Mesendoderm (in vitro differentiated cells): ENCODE results near the gene CCL15. TPM values are rescaled to one million over a fixed set of nuclear protein-coding genes. Genes with fewer than 3 reads are reported as not detected.

Source experiments
- DNase-seq: peaks from one replicate; pipeline ENCODE4 v3.0.0; 2013
- H2AK5ac ChIP-seq: 2 replicates; pipeline ENCODE4 v1.6.1; 2013; ENCODE audit warnings: low read length, inconsistent platforms
- H2BK120ac ChIP-seq: 2 replicates; pipeline ENCODE4 v1.6.1; 2013; ENCODE audit warnings: low read depth, mild to moderate bottlenecking, low read length, moderate library complexity, mixed read lengths
- H2BK15ac ChIP-seq: replicated peaks from 2 replicates; pipeline ENCODE4 v1.6.1; 2013; ENCODE audit warnings: low read depth, mild to moderate bottlenecking, moderate library complexity
- H2BK5ac ChIP-seq: 2 replicates; pipeline ENCODE4 v1.6.1; 2013; ENCODE audit warnings: low read length, inconsistent platforms
- H3K18ac ChIP-seq: 2 replicates; pipeline ENCODE4 v1.6.1; 2013; ENCODE audit warnings: mild to moderate bottlenecking, low read length, mixed read lengths
- H3K23ac ChIP-seq: one replicate; pipeline ENCODE4 v1.6.1; 2013; ENCODE audit warnings: low read length
- H3K27ac ChIP-seq: 2 replicates; pipeline ENCODE4 v1.5.1; 2013; ENCODE audit warnings: low read depth, mild to moderate bottlenecking, inconsistent platforms, low read length, moderate library complexity
- H3K27me3 ChIP-seq: 2 replicates; pipeline ENCODE4 v1.6.1; 2013; ENCODE audit warnings: low read length, control low read depth, mild to moderate bottlenecking, inconsistent platforms; ENCODE audit not compliant: insufficient read depth, poor library complexity
- H3K36me3 ChIP-seq: 2 replicates; pipeline ENCODE4 v1.6.1; 2013; ENCODE audit warnings: low read length, inconsistent platforms; ENCODE audit not compliant: control insufficient read depth, insufficient read depth
- H3K4ac ChIP-seq: one replicate; pipeline ENCODE4 v1.6.1; 2013; ENCODE audit warnings: low read depth, mild to moderate bottlenecking, low read length, moderate library complexity
- H3K4me1 ChIP-seq: 2 replicates; pipeline ENCODE4 v1.6.1; 2013; ENCODE audit warnings: low read depth, low read length, inconsistent platforms; ENCODE audit not compliant: control insufficient read depth
- H3K4me2 ChIP-seq: 2 replicates; pipeline ENCODE4 v1.6.1; 2013; ENCODE audit warnings: low read length
- H3K4me3 ChIP-seq: 2 replicates; pipeline ENCODE4 v1.5.1; 2013; ENCODE audit warnings: mild to moderate bottlenecking, low read length
- H3K56ac ChIP-seq: one replicate; pipeline ENCODE4 v1.6.1; 2013; ENCODE audit warnings: low read length
- H3K79me1 ChIP-seq: 2 replicates; pipeline ENCODE4 v1.6.1; 2013; ENCODE audit warnings: low read length, inconsistent platforms
- H3K79me2 ChIP-seq: 2 replicates; pipeline ENCODE4 v1.6.1; 2013; ENCODE audit warnings: mild to moderate bottlenecking, low read length; ENCODE audit not compliant: control insufficient read depth, insufficient read depth
- H3K9ac ChIP-seq: 2 replicates; pipeline ENCODE4 v1.6.1; 2013; ENCODE audit warnings: low read length, inconsistent platforms
- H4K5ac ChIP-seq: one replicate; pipeline ENCODE4 v1.6.1; 2013; ENCODE audit warnings: low read length
- H4K8ac ChIP-seq: one replicate; pipeline ENCODE4 v1.6.1; 2013; ENCODE audit warnings: low read depth, mild to moderate bottlenecking, control low read depth, low read length, moderate library complexity
- WGBS: extraction: QIAGEN DNeasy Blood & Tissue Kit; methylation state at CpG from one replicate; pipeline ENCODE4 v1.1.7; 2013; ENCODE audit warnings: low lambda C conversion rate, missing lambda C conversion rate; ENCODE audit not compliant: insufficient coverage; ENCODE audit errors: extremely low coverage; 5-methylcytosine and 5-hydroxymethylcytosine counted together
- polyA plus RNA-seq, 2 experiments: library from polyadenylated mRNA; stranded (reverse); fragments of 200-250 nt; gene quantifications; one replicate each; pipeline ENCODE4 v1.2.3, GENCODE V29; 2013

Gene CCL15, protein sequence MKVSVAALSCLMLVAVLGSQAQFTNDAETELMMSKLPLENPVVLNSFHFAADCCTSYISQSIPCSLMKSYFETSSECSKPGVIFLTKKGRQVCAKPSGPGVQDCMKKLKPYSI
- not detected for polyA plus RNA-seq (2013, experiment 1 of 2)
- not detected for polyA plus RNA-seq (2013, experiment 2 of 2)

DNA sequence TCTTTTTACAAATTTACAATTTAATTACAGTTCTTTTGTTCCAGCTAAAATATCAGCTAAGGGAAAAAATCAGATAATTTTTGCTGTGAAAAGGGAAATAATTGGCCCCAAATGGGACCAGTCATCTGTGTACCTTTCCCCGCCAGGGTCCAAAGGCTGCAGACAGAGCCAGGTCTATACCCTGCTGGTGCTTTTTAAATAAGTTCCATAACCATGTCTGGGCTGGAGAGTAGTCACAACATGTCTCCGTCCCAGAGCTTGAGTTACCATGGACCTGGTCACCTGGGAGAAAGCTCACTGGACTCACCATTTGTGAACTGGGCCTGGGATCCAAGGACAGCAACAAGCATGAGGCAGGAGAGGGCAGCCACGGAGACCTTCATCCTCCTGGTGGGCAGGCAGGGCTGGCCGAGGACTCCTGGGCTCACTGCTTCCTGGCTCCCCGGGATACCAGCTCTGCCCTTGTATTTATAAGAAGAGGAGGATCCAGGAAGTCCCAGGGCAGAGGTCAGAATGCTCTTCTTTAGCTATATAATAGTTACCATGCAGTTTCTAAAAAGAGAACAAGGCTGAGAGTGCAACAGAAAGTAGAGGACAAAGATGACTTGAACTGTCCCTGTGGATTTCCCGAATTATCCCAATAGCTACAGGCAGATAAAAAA, at the start of gene CCL15:
CCL15 (minus strand) TSS at position 444 of the 662 bp plus-strand sequence; CDS start at position 383, 61 bp downstream.
- Histone ChIP-seq H3K56ac (no peak within 1 kb of the TSS), H3K36me3 (no peaks in the 10 kb centered on the region), H3K23ac (no peak within 1 kb of the TSS), H2BK120ac (no peak within 1 kb of the TSS), H3K27ac (no peak within 1 kb of the TSS), H2BK5ac (no peak within 1 kb of the TSS), H3K4ac (no peak within 1 kb of the TSS), H4K8ac (no peak within 1 kb of the TSS), H3K4me2 (no peak within 1 kb of the TSS), H3K79me1 (no peaks in the 10 kb centered on the region), H2AK5ac (no peak within 1 kb of the TSS), H2BK15ac (no peak within 1 kb of the TSS), H3K4me3 (no peak within 1 kb of the TSS), H3K18ac (no peak within 1 kb of the TSS), H4K5ac (no peak within 1 kb of the TSS), H3K4me1 (no peaks in the 10 kb centered on the region), H3K27me3 (no peaks in the 10 kb centered on the region), H3K9ac (no peak within 1 kb of the TSS), H3K79me2 (no peaks in the 10 kb centered on the region)
- no peak for DNase-seq
- no CpG with 5 or more reads among the region's 6 CpGs for WGBS

GRCh38 chr17:36049643-36050042, 48.3 kb upstream of the CCL15 start:
- H2BK5ac ChIP-seq: no peak overlapping the region
- no peaks in the 10 kb centered on the region for H3K4me1 ChIP-seq
- no peak overlapping the region for H3K4me3 ChIP-seq
- no peak overlapping the region for H3K9ac ChIP-seq
- H3K79me1 ChIP-seq: no peaks in the 10 kb centered on the region
- H3K18ac ChIP-seq: no peak overlapping the region
- no peak for DNase-seq
- no peak overlapping the region for H3K4me2 ChIP-seq
- no peak overlapping the region for H3K27ac ChIP-seq
- no peak overlapping the region for H2AK5ac ChIP-seq
- no peak overlapping the region for H3K4ac ChIP-seq
- no peak overlapping the region for H2BK15ac ChIP-seq
- WGBS: no CpG with 5 or more reads among the region's 2 CpGs
- H4K8ac ChIP-seq: no peak overlapping the region
- H3K27me3 ChIP-seq: no peaks in the 10 kb centered on the region
- H2BK120ac ChIP-seq: no peak overlapping the region
- no peaks in the 10 kb centered on the region for H3K36me3 ChIP-seq
- H3K79me2 ChIP-seq: no peaks in the 10 kb centered on the region
- no peak overlapping the region for H3K56ac ChIP-seq
- no peak overlapping the region for H3K23ac ChIP-seq
- no peak overlapping the region for H4K5ac ChIP-seq

DNA sequence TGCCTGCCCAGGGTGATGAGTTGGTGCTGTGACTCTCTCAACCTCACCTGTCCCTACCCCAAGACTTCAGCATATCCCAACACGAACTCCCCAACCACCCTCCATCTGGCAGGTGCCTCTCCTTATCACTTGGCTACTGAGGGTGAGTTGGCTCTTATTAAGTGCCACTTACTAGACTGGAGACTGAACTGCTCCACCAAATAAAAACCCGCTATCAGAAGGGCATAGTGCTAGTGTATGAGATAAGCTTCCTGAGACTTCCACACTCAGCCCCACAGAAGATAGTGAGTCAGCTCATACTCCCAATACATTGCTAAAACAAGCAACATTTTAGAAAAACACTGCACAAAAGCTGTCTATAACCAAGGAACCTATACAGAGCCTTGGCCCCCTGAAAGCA, 46.7 kb upstream of the CCL15 start:
- Histone ChIP-seq H3K36me3 (no peaks in the 10 kb centered on the region), H3K4me1 (no peaks in the 10 kb centered on the region), H3K4me3 (no peak overlapping the region), H3K27me3 (no peaks in the 10 kb centered on the region), H4K5ac (no peak overlapping the region), H3K27ac (no peak overlapping the region), H3K79me1 (no peaks in the 10 kb centered on the region), H4K8ac (no peak overlapping the region), H3K4me2 (no peak overlapping the region), H2BK15ac (no peak overlapping the region), H3K23ac (no peak overlapping the region), H2BK120ac (no peak overlapping the region), H3K9ac (no peak overlapping the region), H3K18ac (no peak overlapping the region), H3K4ac (no peak overlapping the region), H2AK5ac (no peak overlapping the region), H3K56ac (no peak overlapping the region), H2BK5ac (no peak overlapping the region), H3K79me2 (no peaks in the 10 kb centered on the region)
- no peak for DNase-seq
- WGBS: no CpG with 5 or more reads among the region's 2 CpGs

DNA sequence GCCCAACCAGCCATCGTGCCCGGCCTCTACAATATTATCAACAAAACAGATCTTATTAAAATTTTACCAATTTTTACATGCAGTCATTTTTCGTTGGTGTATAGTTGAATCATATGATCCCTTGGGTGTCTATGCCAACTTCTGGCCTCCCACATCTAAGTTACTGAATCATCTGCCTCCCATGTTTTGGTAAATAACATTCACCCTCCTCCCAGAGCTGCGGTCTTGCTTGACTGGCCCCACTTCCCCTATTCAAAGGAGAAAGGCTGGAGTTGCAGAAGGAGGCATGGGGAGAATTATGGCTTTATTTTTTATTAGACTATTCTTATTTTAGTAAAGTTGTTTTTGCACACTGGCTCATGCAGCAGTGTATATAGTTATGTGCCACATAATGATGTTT, 34.9 kb upstream of the CCL15 start:
- no CpG with 5 or more reads among the region's 4 CpGs for WGBS

DNA sequence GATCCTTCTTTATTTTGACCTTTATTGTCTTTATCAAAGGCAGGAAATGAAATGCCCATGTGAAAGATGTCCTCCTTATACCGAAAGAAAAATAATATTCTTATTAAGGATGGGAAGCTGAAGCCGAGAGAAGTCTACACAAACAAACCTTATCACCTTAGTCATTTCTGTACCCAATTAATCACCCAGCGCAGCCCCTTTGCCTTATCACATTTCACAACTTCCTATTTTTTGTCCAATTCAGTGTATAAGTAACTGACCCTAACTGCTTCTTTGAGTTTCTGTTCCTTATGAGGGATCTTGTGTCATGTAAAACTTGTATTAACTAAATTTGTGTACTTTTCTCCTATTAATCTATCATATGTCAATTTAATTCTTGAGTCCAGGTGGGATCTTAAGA, 32.8 kb upstream of the CCL15 start:
- Histone ChIP-seq H3K4ac (no peak overlapping the region), H3K18ac (no peak overlapping the region), H2BK120ac (no peak overlapping the region), H2BK5ac (no peak overlapping the region), H4K5ac (no peak overlapping the region), H3K27me3 (no peaks in the 10 kb centered on the region), H3K4me1 (no peaks in the 10 kb centered on the region), H3K36me3 (no peaks in the 10 kb centered on the region), H3K4me3 (no peak overlapping the region), H3K4me2 (no peak overlapping the region), H3K56ac (no peak overlapping the region), H3K79me2 (no peaks in the 10 kb centered on the region), H3K9ac (no peak overlapping the region), H4K8ac (no peak overlapping the region), H3K23ac (no peak overlapping the region), H3K79me1 (no peaks in the 10 kb centered on the region), H2AK5ac (no peak overlapping the region), H3K27ac (no peak overlapping the region), H2BK15ac (no peak overlapping the region)
- no CpG with 5 or more reads among the region's 3 CpGs for WGBS
- DNase-seq: no peak

More for the DNA sequence above, 34.9 kb upstream of the CCL15 start:
- H4K5ac ChIP-seq: no peak overlapping the region
- H3K56ac ChIP-seq: no peak overlapping the region
- no peak for DNase-seq
- H3K79me1 ChIP-seq: no peaks in the 10 kb centered on the region
- no peaks in the 10 kb centered on the region for H3K79me2 ChIP-seq
- no peak overlapping the region for H2BK5ac ChIP-seq
- no peak overlapping the region for H2AK5ac ChIP-seq
- H3K4me2 ChIP-seq: no peak overlapping the region
- no peaks in the 10 kb centered on the region for H3K27me3 ChIP-seq
- no peaks in the 10 kb centered on the region for H3K36me3 ChIP-seq
- H3K18ac ChIP-seq: no peak overlapping the region
- H2BK15ac ChIP-seq: no peak overlapping the region
- no peak overlapping the region for H2BK120ac ChIP-seq
- H3K27ac ChIP-seq: no peak overlapping the region
- H3K9ac ChIP-seq: no peak overlapping the region
- no peak overlapping the region for H3K23ac ChIP-seq
- no peak overlapping the region for H4K8ac ChIP-seq
- H3K4me1 ChIP-seq: no peaks in the 10 kb centered on the region
- H3K4me3 ChIP-seq: no peak overlapping the region
- no peak overlapping the region for H3K4ac ChIP-seq

- Histone ChIP-seq H3K56ac (no peak overlapping the region), H2BK5ac (no peak overlapping the region), H3K4ac (no peak overlapping the region), H2BK15ac (no peak overlapping the region), H4K8ac (no peak overlapping the region), H3K27ac (no peak overlapping the region), H3K27me3 (no peaks in the 10 kb centered on the region), H3K4me1 (no peaks in the 10 kb centered on the region), H2AK5ac (no peak overlapping the region), H3K36me3 (no peaks in the 10 kb centered on the region), H3K4me3 (no peak overlapping the region), H3K79me2 (no peaks in the 10 kb centered on the region), H4K5ac (no peak overlapping the region), H3K79me1 (no peaks in the 10 kb centered on the region), H3K18ac (no peak overlapping the region), H3K9ac (no peak overlapping the region), H3K4me2 (no peak overlapping the region), H2BK120ac (no peak overlapping the region), H3K23ac (no peak overlapping the region)
- no peak for DNase-seq
- no CpG with 5 or more reads among the region's 1 CpG for WGBS
Observed at GRCh38 chr17:36030956-36031355, 29.6 kb upstream of the CCL15 start.
